ENCODE data around the gene PRKCB.

The PRKCB gene

DNA sequence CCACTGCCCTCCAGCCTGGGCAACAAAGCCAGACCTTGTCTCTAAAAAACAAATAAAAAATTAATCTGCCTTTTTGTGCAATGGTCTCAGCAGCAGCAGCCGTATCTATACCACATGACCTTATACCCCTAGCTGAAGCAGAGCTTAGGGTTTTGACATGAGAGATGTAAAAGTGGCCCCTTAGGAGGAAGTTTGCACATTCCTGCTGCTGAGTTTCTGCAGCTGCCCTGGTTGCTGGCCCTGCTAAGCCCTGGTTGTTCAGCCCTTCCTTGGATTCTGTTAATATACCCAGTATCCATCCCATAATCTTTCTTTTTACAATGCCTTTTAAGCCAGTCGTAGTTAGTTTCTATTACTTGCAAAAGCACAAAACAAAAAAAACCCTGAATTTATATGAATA, 33.0 kb upstream of the PRKCB start:
- H3K9me3 Mint-ChIP-seq: no peaks in the 10 kb centered on the region
- H3K4me3 Mint-ChIP-seq: no peak overlapping the region
- TF ChIP-seq, protein P1, sequence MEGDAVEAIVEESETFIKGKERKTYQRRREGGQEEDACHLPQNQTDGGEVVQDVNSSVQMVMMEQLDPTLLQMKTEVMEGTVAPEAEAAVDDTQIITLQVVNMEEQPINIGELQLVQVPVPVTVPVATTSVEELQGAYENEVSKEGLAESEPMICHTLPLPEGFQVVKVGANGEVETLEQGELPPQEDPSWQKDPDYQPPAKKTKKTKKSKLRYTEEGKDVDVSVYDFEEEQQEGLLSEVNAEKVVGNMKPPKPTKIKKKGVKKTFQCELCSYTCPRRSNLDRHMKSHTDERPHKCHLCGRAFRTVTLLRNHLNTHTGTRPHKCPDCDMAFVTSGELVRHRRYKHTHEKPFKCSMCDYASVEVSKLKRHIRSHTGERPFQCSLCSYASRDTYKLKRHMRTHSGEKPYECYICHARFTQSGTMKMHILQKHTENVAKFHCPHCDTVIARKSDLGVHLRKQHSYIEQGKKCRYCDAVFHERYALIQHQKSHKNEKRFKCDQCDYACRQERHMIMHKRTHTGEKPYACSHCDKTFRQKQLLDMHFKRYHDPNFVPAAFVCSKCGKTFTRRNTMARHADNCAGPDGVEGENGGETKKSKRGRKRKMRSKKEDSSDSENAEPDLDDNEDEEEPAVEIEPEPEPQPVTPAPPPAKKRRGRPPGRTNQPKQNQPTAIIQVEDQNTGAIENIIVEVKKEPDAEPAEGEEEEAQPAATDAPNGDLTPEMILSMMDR (IDR thresholded peaks at IDR 0.05): no peak
- no peak overlapping the region for H3K27ac Mint-ChIP-seq
- H3K4me1 Mint-ChIP-seq: no peaks in the 10 kb centered on the region
- DNase-seq: no peak
- H3K36me3 Mint-ChIP-seq (ENCODE audit: low read depth): no peaks in the 10 kb centered on the region
- peaks cover 7% of the 10 kb centered on the region for H3K27me3 Mint-ChIP-seq (ENCODE audit: low read depth, poor library complexity)

DNA sequence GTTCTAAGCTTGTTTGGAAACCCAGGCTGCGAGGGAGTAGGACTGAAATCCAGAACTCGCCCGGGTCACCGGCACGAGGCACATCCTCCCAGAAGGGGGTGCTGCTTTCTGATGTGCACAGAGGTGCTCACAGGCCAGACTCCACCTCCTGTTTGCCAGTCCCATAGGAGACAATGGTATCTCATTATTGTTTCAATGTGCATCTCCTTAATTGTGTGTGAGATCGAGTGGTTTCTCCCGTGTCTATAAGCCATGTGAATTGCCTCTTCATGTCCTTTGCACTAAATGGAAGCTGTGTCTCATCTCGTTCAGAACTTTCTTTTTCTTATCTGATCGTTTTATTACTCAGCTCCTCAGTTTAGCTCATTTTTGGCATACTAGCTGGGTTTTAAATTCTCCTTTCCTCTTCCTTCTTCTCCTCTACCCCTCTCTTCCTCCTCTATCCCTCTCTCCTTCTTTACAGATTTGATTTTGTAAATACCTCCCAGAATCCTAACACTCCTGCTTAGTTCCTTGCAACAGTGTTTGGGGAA, 32.1 kb upstream of the PRKCB start:
- H3K9me3 Mint-ChIP-seq: no peaks in the 10 kb centered on the region
- no peak overlapping the region for H3K27ac Mint-ChIP-seq
- peaks cover 15% of the 10 kb centered on the region for H3K27me3 Mint-ChIP-seq (ENCODE audit: low read depth, poor library complexity)
- H3K4me3 Mint-ChIP-seq: no peak overlapping the region
- TF ChIP-seq, protein P1 (IDR thresholded peaks at IDR 0.05): peak; percentile 41
- no peaks in the 10 kb centered on the region for H3K36me3 Mint-ChIP-seq (ENCODE audit: low read depth)
- H3K4me1 Mint-ChIP-seq: no peaks in the 10 kb centered on the region
- DNase-seq: peak; percentile 57

DNA sequence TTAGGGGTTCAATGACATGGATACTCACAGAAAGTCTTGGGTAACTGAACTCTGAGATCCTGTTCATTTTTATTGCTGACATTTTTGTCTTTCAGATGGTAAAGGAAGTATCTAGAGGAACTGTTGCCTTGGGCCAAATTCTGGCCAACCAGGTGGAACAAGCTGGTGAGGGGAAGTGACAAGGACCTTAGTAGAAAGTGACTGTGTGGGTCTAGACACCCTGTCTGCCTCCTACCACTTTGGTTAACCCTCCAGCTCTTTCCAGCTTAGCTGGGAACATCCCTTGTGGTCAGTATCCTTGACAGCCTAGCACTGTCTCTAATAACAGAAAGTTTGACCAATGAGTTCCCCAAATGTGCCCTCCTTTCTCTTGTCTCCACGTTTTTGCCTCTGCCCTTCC, 28.8 kb upstream of the PRKCB start:
- no peaks in the 10 kb centered on the region for H3K36me3 Mint-ChIP-seq (ENCODE audit: low read depth)

DNA sequence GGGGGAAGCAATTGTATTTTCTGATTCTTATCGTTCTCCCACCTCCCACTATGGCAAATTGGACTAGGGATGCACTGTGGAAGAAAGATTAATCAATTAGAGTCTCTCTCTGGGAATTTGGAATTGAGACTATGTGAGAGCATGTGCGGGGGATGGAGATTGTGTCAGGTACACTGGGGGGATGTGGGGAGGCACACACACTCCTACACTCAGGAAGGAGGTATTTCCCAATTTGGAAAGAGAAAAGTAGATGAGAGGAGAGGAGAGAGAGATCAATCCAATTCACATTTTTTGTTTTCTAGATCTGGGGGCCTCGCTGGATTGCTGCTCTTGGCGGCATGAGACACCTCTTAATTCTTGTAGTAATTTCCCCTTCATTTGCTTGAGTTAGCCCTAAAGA, 14.3 kb upstream of the PRKCB start:
- Mint-ChIP-seq H3K27me3 (ENCODE audit: low read depth, poor library complexity) (peaks cover 47% of the 10 kb centered on the region), H3K4me3 (no peak overlapping the region), H3K4me1 (peaks cover 21% of the 10 kb centered on the region)

More for the DNA sequence above, 28.8 kb upstream of the PRKCB start:
- no peak overlapping the region for H3K4me3 Mint-ChIP-seq
- H3K4me1 Mint-ChIP-seq: no peaks in the 10 kb centered on the region
- TF ChIP-seq, protein P1 (IDR thresholded peaks at IDR 0.05): no peak
- no peak for DNase-seq
- H3K9me3 Mint-ChIP-seq: no peaks in the 10 kb centered on the region
- H3K27me3 Mint-ChIP-seq (ENCODE audit: low read depth, poor library complexity): peaks cover 47% of the 10 kb centered on the region
- no peak overlapping the region for H3K27ac Mint-ChIP-seq

DNA sequence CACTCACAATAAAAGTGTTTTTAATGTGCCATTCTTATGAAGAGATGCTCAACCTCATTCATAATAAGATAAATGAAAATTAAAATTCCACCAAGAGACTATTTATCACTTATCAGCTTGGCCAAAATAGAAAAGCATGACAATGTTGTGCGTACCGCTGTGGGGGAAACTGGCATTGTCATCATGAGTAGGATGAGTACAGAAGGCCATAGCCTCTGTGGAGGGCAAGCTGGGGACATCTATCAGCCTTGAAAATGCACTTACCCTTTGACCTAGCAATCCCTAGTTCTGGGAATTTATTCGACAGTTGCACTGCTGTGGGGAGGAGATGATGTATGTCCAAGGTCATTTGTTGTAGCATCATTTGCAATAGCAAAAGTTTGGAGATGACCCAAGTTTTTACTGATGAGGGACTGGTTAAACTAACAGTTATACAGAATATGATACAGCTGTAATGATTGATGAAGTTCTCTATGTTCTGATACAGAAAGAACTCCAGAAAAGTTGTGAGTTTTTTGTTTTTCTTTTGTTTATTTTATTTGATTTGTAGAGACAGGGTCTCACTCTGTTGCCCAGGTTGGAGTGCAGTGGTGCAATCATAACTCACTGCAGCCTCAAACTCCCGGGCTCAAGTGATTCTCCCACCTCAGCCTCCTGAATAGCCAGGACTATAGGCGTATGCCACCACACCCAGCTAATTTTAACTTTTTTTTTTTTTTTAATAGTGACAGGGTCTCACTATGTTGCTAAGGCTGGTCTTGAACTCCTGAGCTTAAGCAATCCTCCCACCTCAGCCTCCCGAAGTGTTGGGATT, 13.7 kb upstream of the PRKCB start:
- Mint-ChIP-seq H3K4me1 (peaks cover 21% of the 10 kb centered on the region), H3K9me3 (no peaks in the 10 kb centered on the region), H3K4me3 (no peak overlapping the region), H3K27ac (no peak overlapping the region), H3K36me3 (ENCODE audit: low read depth) (no peaks in the 10 kb centered on the region), H3K27me3 (ENCODE audit: low read depth, poor library complexity) (peaks cover 47% of the 10 kb centered on the region)
- TF ChIP-seq, protein P1 (IDR thresholded peaks at IDR 0.05): no peak
- DNase-seq: no peak

More for the DNA sequence above, 14.3 kb upstream of the PRKCB start:
- H3K27ac Mint-ChIP-seq: no peak overlapping the region
- no peak for DNase-seq
- TF ChIP-seq, protein P1 (IDR thresholded peaks at IDR 0.05): no peak
- no peaks in the 10 kb centered on the region for H3K9me3 Mint-ChIP-seq
- no peaks in the 10 kb centered on the region for H3K36me3 Mint-ChIP-seq (ENCODE audit: low read depth)
